Measurements from ENCODE around the gene DOHH.
"Not testable (repeated sequence)": the region's sequence is repeated elsewhere in the genome, so short reads cannot be mapped to it uniquely, and the experiment has no call there.

The DOHH gene

GRCh38 chr19:3455960-3456601, 44.4 kb downstream of the DOHH start:
- DNase-seq, result no peak

GRCh38 chr19:3455393-3455955, 45.0 kb downstream of the DOHH start:
- no peak for DNase-seq

- no peak for DNase-seq
Observed at GRCh38 chr19:3454656-3455392, 45.6 kb downstream of the DOHH start.

GRCh38 chr19:3453840-3454239, 46.6 kb downstream of the DOHH start:
- DNase-seq, result no peak

GRCh38 chr19:3452942-3453214, 47.6 kb downstream of the DOHH start:
- not testable (repeated sequence) for DNase-seq

- DNase-seq, result no peak
Observed at GRCh38 chr19:3452171-3452941, 48.1 kb downstream of the DOHH start.

- DNase-seq, result no peak
Observed at GRCh38 chr19:3451451-3451866, 49.0 kb downstream of the DOHH start.

- no peak for DNase-seq
Observed at GRCh38 chr19:3450796-3451411, 49.6 kb downstream of the DOHH start.

GRCh38 chr19:3448616-3449334, 51.7 kb downstream of the DOHH start:
- no peak for DNase-seq

GRCh38 chr19:3446657-3447056, 53.8 kb downstream of the DOHH start:
- not testable (repeated sequence) for DNase-seq

- DNase-seq, result no peak
Observed at GRCh38 chr19:3444695-3445234, 55.7 kb downstream of the DOHH start.

- no peak for DNase-seq
Observed at GRCh38 chr19:3443840-3444694, 56.4 kb downstream of the DOHH start.

- DNase-seq, result no peak
Observed at GRCh38 chr19:3442487-3443071, 57.9 kb downstream of the DOHH start.

- no peak for DNase-seq
Observed at GRCh38 chr19:3441986-3442329, 58.5 kb downstream of the DOHH start.

GRCh38 chr19:3441089-3441985, 59.1 kb downstream of the DOHH start:
- no peak for DNase-seq
